NCI-H2081 treated with DMSO at 0.1 percent for 48 hours (cell line): ENCODE measurements around the gene CSRP1.
"Not testable (repeated sequence)": the region's sequence is repeated elsewhere in the genome, so short reads cannot be mapped to it uniquely, and the experiment has no call there.

Experiments used
- DNase-seq: peaks from one replicate; lab custom pipeline; 2025; lab: John Stamatoyannopoulos, UW

The CSRP1 gene

DNA sequence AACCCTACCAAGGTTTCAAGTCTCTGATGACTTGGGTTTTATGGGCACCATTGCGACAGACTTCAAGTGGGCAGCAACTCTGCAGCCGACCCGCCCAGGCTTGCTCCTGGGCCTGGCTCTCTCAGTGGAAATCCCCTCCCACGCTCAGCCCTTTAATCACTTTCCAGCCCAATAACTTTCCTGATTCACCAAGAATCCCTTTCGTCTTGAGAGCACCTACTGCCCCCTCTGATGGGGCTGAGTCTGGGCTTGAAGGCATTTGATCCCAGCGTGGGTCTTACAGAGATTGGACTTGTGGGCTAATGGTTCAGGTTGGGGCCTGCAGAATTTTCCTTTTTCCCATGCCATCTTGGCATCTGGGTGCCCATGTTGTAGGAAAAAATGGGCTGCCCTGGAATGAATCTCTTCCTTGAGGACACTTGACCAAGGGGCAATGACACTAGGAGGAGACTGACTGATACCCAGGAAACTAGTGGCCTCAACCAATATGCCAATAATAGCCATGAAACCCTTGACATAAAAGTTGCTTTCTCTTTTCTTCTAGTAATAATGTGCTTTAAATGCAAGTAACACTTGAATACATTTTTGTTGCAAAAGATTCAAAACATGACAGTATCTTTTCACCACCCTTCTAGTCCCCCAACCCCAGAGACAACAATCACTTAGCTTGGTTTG, 30.1 kb downstream of the CSRP1 start:
- no peak for DNase-seq

DNA sequence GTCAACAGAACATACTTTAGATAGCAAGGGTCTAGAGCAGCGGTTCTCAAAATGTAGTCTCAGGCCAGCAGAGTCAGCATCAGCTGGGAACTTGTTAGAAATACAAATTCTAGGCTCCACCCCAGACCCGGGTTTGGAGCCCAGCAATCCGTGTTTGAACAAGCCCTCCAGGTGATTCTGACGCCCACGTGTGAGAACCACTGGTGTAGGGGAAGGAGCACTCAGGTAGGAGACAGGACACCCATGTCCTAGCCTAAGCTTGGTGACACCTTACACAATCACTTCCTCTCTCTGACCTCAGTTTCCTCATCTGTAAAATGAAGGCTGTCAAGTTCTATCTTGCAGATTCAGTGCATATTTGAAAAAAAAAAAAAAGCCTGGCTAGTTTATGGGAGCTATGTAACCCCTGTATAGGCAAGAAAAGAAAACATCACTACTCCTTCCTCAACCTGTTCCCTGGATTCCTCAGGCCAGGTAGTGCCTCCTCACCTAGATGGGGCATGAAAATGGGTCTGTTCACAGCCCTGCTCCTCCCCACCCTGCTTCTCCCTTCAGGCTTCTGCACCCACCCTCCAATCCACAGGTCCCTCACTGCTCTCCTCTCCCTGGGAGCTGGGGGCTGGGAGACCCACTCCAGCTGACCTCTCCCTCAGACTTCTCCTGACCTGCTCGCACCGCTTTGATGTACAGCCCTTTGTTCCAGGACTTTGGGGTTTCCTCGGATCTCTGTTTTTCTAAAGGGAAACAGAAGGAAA, 30.8 kb downstream of the CSRP1 start:
- no peak for DNase-seq

DNA sequence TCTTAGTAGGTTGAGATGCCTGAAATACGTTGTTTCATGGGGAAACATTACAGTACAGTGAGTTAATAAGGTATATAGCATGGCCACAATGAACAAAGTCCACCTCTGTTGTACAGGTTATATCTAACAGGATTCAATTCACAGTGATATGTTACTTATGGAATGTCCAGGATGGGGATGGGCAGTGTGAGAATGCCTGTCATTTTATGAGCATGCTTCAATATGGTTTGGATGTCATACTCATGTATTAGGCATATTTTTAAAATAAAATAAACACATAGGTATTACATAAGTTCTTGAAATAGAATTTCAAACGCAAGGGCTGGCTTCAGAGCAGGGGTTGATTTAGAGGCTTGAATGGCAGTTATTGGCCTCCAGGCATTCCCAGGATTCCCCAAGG, 31.8 kb downstream of the CSRP1 start:
- DNase-seq = no peak

DNA sequence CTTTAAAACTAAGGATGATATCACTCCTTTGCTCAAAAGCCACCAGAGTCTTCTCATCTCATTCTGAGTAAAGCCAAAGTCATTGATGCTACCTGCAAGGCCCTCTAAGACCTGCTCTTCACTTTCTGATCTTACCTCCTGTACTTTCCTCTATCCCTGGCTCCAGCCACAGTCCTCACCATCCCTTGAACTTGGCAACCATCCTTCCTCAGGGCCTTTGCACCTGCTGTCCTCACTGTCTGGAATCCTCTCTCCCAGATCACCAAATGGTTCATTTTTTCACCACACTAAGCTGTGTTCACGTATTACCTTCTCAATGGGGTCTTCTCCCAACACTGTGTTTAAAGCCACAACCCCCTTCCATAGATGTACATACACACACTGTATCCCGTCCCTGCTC, 33.6 kb downstream of the CSRP1 start:
- no peak for DNase-seq

DNA sequence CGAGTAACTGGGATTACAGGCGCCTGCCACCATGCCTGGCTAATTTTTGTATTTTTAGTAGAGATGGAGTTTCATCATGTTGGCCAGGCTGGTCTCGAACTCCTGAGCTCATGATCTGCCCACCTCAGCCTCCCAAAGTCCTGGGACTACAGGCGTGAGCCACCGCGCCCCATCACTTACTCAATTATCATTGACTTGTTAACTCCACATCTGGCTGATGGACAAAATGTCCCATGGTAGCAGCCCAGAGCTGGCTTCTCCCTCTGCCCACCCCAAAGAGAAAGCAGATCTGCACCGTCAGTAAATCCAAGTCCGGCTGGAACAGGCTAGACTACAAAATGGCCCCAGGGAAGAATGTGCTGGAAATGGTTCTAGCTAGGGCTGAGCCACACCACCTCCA, 34.6 kb downstream of the CSRP1 start:
- not testable (repeated sequence) for DNase-seq

DNA sequence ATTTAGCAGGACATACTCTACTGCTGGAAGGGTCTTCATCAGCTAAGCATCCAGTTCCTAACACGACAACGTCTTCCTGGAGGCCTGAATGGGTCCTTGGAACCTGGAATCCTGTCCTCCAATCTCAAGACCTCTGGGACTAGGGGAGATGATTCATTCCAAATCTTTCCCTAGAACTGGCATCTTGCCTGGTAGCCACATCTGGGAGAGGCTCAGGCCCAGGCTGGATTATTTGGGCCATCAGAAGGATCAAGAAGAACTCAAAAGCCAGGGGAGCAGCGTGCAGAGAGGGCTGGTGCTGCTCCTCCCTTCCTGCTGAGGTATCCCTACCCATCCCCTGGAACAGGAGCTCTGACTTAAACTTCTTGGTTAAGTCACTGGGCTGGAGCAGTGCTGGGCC, 35.2 kb downstream of the CSRP1 start:
- no peak for DNase-seq

DNA sequence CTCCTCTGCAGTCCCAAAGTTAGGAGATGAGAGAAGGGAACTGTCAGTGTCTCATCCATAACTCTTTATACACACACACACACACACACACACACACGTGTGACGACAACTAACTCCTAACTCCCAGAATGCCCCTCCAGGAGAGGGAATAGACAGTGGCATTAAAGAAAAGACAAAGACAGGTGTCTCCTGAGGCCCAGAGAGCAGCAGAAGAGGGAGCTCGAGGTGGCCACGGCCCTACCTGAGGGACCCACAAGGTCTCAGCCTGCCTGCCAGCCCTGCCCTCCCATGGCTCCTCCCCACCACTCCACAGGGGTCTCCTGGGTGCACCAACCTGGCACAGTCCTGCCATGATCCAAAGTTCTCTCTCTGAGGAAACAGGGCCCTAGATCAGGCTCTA, 36.3 kb downstream of the CSRP1 start:
- DNase-seq = no peak

DNA sequence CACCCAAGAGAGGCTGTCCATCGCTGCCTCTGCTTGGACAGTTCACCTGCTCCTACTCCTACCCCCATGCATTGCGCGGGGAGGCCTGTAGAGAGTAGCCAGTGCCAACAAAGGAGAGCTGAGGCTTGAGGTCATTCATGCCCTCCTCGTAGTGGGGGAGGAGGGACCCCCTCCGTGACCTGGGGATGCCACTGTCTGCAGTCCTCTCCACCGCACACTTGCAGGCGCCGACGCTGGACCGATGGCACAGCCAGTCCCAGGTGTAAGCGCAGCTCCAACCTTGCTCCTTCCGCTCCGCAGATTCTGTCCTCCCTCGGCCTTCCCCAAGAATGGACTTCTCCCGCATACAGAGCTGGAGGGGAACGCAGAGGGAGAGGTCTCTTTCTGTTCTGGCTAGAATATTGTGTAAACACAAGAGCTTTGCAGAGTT, 37.3 kb downstream of the CSRP1 start:
- no peak for DNase-seq

DNA sequence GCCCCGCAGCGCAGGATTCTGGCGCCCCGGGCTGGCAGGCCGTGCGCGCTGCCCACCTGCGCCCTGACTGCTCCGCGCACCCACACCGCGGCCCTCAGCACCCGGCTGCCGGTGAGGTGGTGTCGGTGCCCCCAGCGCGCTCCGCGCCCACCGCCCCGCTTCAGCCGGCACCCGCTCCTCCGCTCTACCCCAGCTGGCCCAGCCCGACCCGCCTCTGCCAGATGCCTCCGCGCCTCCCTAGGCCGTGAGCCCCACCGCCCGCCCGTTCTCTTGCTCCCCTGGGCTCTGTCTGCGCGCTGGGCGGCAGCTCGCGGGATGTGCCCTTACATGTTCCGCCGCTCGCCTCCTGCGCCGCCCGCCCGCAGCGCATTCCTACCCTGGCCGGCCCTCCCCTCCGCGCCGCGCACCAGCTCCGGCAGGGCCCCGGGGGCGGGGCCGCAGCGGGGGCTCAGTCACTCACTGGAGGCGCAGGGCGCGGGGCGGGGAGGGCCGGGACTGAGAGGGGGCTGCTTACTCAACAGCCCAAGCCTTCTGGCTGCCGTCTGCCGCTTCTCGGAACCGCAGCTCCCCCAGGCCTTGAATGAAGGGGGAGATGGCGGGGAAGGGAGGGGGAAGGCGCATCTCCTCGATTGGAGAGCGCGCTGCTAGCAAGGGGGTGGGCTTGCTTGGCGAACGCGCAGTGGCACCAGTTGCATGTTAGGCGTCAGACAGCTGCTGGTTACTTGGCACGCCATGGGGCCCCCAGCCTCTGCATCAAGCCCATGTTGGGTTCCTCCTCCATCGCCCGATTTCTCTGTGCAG, 37.9 kb downstream of the CSRP1 start, which contains the start of gene PHLDA3:
TSS of gene PHLDA3 (minus strand) at position 345 of the 801 bp plus-strand sequence. CDS start 402 bp downstream, outside the sequence.
- no peak for DNase-seq

DNA sequence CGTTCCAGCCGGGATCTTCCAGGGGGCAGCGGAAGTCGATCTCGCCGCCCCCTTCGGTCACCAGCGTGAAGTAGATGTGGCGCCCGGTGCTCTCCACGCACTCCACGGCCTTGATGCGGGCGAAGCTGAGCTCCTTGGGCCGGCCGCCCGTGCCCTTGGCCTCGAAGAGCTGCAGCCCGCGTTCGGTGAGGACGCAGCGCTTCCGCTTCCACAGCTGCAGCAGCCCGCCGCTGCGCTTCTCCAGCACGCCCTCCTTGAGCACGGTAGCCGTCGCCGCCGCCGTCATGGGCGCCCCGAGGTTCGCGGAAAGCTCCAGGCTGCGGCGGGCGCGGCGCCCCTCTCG, 38.5 kb downstream of the CSRP1 start:
- DNase-seq = no peak

DNA sequence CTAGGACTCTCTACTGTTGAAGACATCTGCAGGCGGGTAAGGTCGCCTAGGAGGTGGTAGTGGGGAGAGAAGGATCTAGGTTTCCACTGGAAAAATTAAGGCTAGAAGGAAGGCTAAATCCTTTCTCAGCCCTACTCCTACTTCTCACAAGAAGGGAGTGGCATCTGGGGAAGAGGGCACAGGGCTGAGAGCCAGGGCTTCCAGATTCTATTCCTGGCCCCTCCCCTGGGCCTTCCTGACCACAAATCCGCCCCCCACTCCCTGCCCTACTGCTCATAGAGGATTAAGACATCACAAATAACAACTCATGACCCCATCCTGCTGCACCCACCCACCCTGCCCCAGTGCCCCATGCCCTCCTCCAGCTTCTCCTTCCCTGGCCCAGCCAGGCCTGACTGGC, 40.4 kb downstream of the CSRP1 start:
- no peak for DNase-seq

DNA sequence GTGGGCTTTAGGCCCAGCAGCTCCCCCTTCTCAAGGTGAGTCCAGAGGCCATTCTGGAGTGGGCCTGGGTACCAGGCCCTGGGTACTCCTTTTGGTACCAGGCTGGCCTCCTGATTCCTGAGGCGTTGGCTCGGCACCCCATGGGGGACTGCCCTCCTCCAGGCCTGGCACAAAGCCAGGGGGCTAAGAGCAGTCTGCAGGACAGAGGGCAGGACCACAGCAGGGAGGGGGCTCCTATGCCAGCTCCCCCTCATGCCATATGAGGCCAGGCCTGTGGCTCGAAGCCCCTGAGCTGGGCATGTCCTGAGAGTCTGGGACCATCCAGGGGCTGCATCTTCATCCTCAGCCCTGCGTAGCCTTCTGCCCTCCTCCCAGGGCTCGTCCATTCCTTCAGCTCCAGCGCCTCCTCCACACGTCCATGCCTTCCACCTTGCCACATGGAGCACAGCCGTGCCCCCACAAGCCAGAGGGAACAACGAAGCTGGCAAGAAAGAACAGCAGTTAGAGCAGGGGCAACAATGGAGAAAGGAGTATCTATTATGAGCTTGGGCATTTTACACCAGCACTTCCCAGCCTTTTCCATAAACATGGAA, 41.1 kb downstream of the CSRP1 start:
- no peak for DNase-seq

DNA sequence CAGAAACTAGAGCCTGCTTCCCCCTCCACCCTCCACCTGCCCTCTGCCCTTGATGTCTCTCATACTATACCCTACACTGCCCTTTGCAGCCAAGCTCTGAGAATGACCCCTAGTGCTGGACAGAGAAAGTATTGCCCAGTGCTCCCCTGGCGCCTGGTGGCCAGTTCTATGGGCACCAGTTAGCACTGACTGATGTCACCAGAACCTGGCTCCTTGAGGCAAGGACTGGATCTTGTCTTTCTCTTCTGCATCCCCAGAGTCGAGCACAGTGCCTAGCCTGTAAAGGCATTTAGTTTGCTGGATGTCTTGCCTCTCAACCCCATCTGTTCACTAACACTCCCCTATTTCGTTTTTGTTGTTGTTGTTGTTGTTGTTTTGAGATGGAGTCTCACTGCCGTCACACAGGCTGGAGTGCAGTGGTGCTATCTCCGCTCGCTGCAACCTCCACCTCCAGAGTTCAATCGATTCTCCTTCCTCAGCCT, 43.8 kb downstream of the CSRP1 start:
- DNase-seq = no peak

DNA sequence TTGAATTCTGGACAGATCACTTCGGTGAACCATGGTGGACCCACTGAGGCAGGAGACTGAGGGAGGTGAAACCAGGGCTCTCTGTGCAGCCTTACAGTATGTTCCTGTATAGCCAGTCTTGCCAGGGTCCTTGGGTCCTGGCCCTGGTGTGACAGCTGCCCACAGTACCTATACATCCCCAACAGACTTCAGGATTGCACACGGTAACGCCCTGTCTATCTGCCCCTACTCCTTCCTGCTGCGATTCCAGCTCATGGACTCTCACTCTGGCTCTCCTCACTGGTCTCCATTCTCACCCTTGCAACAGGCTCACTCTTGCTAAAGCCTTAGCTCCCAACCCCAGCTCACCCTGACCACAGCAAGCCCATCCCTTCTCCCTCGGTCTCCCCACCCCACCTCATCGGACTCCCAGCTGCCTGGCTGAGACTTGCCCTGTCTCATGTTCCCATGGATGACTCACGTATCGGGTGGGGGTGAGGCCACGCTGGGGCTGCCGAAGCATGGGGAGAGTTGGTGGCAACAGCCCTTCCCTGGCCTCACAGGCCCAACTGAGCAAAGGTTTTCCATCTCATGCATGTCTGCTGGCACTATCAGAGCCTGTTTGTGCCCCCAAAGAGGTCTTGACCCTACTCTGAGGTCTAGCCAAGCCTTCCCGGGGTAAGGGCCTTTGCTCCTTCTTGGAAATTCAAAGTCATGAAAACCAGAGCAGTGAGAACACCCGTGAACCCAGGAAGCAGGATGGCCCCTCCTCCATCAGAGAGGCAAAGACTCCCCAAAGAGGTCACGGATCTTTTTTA, 45.1 kb downstream of the CSRP1 start:
- no peak for DNase-seq

DNA sequence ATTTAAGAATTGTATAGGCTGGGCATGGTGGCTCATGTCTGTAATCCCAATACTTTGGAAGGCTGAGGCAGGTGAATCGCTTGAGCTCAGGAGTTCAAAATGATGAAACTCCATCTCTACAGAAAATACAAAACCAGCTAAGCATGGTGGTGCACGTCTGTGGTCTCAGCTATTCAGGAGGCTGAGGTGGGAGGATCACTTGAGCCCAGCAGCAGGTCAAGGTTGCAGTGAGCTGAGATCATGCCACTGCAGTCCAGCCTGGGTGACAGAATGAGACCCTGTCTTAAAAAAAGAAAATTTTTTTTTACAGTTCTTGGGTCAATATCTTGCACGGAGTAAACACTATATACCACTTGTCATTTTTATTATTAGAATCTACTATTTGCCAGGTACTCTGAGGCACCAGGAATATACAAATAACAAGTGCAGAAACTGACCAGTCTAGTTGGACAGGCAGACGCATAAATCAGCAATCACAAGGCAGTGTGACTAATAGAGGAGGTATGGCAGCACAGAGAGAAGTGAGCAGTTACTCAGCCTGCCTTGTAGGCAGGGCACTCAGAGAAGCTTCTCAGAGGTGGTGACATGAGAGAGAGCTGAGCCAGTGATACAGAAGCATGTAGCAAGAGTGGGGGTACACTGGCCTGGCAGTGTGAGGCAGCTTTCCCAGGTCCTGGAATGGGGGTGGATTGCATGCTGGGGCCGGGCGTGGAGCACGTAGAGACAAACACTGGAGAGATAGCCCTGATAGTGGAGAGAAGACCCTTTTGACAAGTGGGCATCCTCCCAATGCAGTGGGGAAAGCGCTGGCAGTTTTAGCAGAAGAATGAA, 45.9 kb downstream of the CSRP1 start:
- DNase-seq = no peak

DNA sequence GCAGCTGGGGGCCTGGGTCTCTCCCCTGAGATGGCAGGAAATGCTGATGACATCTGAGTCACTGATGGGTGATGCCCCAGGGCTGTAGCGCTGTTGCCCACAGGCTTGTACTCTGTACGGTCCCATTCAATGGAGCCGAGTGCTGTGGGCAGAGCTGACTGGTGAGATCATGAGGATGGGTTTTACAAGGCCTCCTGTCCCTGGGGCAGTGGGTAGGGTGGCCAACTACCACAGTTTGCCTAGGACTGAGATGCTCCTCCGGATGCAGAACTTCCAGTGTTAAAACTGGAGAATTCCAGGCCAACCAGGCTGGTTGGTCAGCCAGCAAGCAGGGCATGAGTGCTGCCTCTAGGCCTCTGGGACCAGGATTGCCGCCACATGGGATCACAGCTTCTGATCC, 47.1 kb downstream of the CSRP1 start:
- no peak for DNase-seq

DNA sequence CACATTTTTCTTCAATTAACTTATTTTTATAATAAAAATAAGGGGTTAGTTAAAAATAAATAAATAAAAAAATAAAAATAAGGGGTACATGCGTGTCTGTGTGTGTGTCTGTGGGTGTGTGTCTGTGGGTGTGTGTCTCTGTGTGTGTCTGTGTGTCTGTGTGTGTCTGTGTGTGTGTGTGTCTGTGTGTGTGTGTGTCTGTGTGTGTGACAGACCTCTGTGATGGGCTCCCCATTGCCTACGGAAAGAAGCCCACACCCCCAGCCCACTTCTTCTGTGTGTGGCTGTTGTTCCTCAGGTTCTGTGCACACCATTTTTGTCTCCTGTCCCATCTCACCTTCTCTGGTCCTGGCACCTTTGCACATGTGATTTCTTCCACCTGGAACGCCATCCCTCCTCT, 47.9 kb downstream of the CSRP1 start:
- no peak for DNase-seq

DNA sequence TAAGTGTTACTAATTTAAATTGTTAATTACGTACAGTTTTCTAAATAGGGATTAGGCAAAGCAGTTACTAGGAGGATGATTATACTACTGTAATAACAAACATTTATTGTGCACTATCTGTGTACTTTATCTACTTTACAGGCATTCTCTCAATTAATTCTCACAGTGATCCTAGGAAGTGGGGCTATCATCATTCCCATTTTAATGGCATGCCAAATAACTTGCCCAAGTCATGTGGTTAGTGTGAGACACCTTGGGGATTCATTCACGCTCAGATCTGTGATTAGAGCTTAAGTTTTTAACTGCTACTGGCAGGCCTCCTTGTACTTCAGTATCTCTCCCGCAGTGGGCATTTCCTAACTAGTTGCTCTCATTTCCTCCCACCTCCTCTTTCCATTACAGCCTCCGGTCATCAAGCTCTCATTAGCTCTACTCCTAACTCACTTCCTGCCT, 49.4 kb downstream of the CSRP1 start:
- DNase-seq = no peak

DNA sequence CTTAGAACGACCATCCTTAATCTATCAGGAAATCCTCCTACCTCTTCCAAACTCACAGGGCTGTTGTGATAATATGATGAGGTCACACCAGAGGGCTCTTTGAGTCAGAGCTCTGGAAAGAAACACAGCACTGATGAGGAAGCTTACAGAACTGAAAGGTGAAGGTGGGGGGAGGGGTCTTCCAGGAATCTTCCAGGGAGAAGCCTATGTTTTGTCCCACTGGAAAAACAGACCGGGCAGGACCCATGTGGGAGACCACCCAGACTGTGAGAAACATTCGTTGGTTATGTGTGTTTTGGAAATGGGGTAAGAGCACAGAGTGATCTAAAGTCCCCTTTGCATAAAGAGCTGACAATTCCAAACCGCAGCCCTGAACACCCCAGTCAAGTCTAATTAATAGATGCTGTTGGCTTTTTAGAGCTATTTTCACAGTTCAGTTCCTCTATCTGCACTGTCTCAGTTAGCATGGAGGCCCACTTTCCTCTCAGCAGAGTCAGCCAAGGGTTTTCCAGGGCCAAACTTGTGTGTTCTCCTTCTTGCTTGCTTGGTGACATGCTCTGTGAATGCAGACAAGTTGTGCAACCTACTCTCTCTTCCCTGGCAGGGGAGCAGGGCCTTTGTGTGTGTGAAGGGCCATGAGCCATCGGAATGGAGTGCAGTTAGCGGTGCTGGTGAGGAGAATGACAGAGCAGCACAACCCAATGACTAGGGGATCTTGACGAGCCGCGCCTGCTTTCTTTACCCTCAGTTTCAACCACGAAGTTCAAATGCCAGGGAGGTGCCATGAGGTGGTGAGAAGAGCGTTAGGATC, 50.2 kb downstream of the CSRP1 start:
- no peak for DNase-seq

DNA sequence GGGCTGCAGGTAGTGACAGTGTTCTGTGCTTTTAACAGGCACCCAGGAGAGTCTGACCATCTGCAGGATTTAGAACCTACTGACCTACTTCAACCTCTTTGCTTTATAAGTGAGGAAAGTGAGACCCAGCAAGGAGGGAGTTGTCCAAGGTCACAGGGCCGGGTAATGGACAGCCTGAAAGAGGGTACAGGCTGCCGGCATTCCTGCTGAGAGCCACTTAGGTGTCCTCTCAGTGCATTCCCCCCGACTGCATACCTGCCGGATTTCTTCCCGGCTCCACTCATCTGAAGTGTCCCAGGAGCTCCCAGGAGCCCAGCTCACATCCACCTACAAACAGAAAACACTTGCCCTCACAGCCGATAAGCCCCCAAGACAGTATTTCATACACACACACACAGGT, 51.8 kb downstream of the CSRP1 start:
- DNase-seq = no peak
